Ovary (tissue), 9 donors: ENCODE data around the gene FSTL1. TPM values are rescaled to one million over a fixed set of nuclear protein-coding genes. Genes with fewer than 3 reads are reported as not detected.

Source experiments
- DNase-seq, 5 donors: peaks; one replicate each; pipeline ENCODE4 v3.0.0-alpha.2; 2019 to 2020
- H3K27ac ChIP-seq, 2 donors: fragments of 200-600 bp; one replicate each; pipeline versions ENCODE4 v1.5.1 to v1.8.0; 2019 to 2022
- H3K27me3 ChIP-seq: fragments of 200-600 bp; one replicate; pipeline ENCODE4 v1.8.0; 2022
- H3K36me3 ChIP-seq: fragments of 200-600 bp; sonication (generic); one replicate; pipeline ENCODE4 v1.5.1; 2019
- H3K4me1 ChIP-seq: one replicate; pipeline ENCODE4 v1.8.1; 2013; ENCODE audit warnings: mild to moderate bottlenecking, moderate library complexity; ENCODE audit not compliant: insufficient read depth
- H3K4me3 ChIP-seq: fragments of 200-600 bp; sonication (generic); one replicate; pipeline ENCODE4 v1.5.1; 2017
- H3K9me3 ChIP-seq, 2 donors: fragments of 200-600 bp in 1 of 2; sonication (generic) in 1 of 2; one replicate each; pipeline versions ENCODE4 v1.5.1 to v1.8.1; 2013 to 2019; ENCODE audit warnings: mild to moderate bottlenecking in 1 of 2, moderate library complexity in 1 of 2
- EP300 ChIP-seq: sonication (generic); formaldehyde crosslinking; IDR thresholded peaks from one replicate; pipeline ENCODE4 v1.6.1; 2017; ENCODE audit warnings: antibody characterized with exemption
- POLR2A ChIP-seq: fragments of 450-650 bp; IDR thresholded peaks from one replicate; pipeline ENCODE4 v1.6.1; 2017; ENCODE audit warnings: antibody characterized with exemption, mild to moderate bottlenecking, moderate library complexity
- WGBS, 3 donors: extraction: QIAGEN DNeasy Blood & Tissue Kit in 1 of 3; methylation state at CpG; one replicate each; pipeline versions ENCODE4 v1.1.5 to v1.1.7; 2013 to 2017; 5-methylcytosine and 5-hydroxymethylcytosine counted together
- intact Hi-C, 4 donors: fragments of 100-400 bp; cut with DNase I; formaldehyde crosslinking; loops; one replicate each; pipeline versions ENCODE4 v1.11.0 to v1.15.1; 2022 to 2023
- polyA plus RNA-seq, 2 donors: library from polyadenylated mRNA; stranded (reverse); fragments of 200-250 nt in 1 of 2; fragments of 350-450 nt in 1 of 2; fragmentation: Illumina TruSeq in 1 of 2; extraction: RNeasy Lipid Tissue Mini Kit (QIAGEN cat#74804) in 1 of 2; gene quantifications; one replicate each; pipeline ENCODE4 v1.2.3, GENCODE V29; 2013 to 2014
- total RNA-seq, 7 donors: library from RNA; depleted of rRNA in 2 of 7; stranded (reverse); fragments of >200 nt in 2 of 7; fragmentation: NEBNext Ultra II Directional in 3 of 7; extraction: Animal tissue kit (Norgen Biotek cat#: 25700) in 3 of 7; gene quantifications; one replicate each; pipeline versions ENCODE4 v1.1.0 to v1.2.4, GENCODE V29; 2016 to 2023
- TF ChIP-seq, protein P1 (sequence below), 3 donors: fragments of 450-650 bp in 2 of 3; fragments of 200-600 bp in 1 of 3; IDR thresholded peaks; one replicate each; pipeline versions ENCODE4 v1.5.1 to v1.8.0; 2016 to 2022; ENCODE audit warnings: antibody characterized with exemption in 3 of 3, mild to moderate bottlenecking in 1 of 3
- donor health status: DM: no; HTN: no; CAD: no; lungs with moderate emphysema.
- donor health status: DM: no; HTN: no; CAD: no.
- donor health status: Bipolar disorder and iron deficiency.
- donor health status: DM: yes; HTN: yes; CAD: no.
- donor health status: DM: no; HTN: no; CAD: no.
- donor health status: DM: yes; HTN: yes; CAD: no.

Gene FSTL1
- total and polyA plus RNA-seq, 9 donors: 98.0 to 357 (median 204) TPM

DNA sequence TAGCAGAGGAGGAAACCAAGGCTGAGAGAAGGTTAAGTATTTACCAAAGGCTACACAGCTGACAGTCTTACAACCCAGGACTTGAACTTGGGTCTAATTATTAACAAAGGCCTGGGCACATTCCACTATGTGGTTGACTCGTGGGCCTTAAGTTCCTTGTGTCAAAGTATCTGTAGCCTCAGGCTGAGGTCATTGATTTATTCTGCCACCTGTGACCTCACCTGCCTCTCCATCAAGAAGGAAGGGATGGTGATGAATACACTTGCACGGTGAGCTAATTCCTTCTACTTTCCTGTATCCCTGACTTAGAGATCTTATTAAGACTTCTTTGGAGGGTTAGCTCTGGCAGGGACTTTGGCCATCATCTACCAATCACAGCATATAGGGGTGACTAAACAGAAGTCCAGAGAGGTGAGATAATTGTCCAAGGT lies 81.7 kb downstream of the FSTL1 start:
- H3K4me3 ChIP-seq: no peak overlapping the region
- H3K27ac ChIP-seq: no peak overlapping the region
- H3K27me3 ChIP-seq: no peaks in the 10 kb centered on the region
- 27 to 42% (median 35%) methylated on average over 2 of the region's 2 CpGs for WGBS, 3 donors
- TF ChIP-seq POLR2A (no peak), EP300 (no peak)
- TF ChIP-seq, protein P1, sequence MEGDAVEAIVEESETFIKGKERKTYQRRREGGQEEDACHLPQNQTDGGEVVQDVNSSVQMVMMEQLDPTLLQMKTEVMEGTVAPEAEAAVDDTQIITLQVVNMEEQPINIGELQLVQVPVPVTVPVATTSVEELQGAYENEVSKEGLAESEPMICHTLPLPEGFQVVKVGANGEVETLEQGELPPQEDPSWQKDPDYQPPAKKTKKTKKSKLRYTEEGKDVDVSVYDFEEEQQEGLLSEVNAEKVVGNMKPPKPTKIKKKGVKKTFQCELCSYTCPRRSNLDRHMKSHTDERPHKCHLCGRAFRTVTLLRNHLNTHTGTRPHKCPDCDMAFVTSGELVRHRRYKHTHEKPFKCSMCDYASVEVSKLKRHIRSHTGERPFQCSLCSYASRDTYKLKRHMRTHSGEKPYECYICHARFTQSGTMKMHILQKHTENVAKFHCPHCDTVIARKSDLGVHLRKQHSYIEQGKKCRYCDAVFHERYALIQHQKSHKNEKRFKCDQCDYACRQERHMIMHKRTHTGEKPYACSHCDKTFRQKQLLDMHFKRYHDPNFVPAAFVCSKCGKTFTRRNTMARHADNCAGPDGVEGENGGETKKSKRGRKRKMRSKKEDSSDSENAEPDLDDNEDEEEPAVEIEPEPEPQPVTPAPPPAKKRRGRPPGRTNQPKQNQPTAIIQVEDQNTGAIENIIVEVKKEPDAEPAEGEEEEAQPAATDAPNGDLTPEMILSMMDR (IDR thresholded peaks at IDR 0.05): no peak
- no peaks in the 10 kb centered on the region for H3K4me1 ChIP-seq
- no peak for DNase-seq
- no peaks in the 10 kb centered on the region for H3K9me3 ChIP-seq
- H3K36me3 ChIP-seq: no peaks in the 10 kb centered on the region
- intact Hi-C loops: no loop called here

GRCh38 chr3:120368172-120368571 lies 82.6 kb downstream of the FSTL1 start:
- no peak for DNase-seq
- no peaks in the 10 kb centered on the region for H3K9me3 ChIP-seq
- WGBS, 3 donors: 80 to 82% (median 80%) methylated on average over 3 of the region's 3 CpGs

DNA sequence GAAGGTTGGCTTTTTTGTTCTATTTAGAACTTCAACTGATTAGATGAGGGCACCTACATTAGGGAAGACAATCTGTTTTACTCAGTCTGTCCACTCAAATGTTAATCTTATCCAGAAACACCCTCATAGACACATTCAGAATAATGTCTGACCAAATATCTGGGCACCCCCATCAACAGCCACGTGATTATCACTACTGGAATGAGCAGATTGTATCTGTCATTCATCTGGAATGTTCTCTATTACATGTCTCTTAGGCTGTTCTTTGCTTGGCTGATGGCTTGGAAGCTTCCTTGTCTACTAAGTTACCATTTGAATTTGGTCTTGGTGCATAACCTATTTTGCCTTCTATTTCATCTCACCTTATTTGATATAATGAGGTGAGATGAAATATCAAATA lies 86.0 kb downstream of the FSTL1 start:
- intact Hi-C loops: no loop called here
- no peak overlapping the region for H3K27ac ChIP-seq
- no peak overlapping the region for H3K4me3 ChIP-seq
- H3K9me3 ChIP-seq: no peaks in the 10 kb centered on the region
- TF ChIP-seq POLR2A: no peak
- TF ChIP-seq EP300: no peak
- TF ChIP-seq, protein P1 (IDR thresholded peaks at IDR 0.05): no peak
- no peaks in the 10 kb centered on the region for H3K36me3 ChIP-seq
- no peaks in the 10 kb centered on the region for H3K27me3 ChIP-seq
- no peaks in the 10 kb centered on the region for H3K4me1 ChIP-seq
- no peak for DNase-seq
- 26 to 27% (median 27%) methylated on average over 1 of the region's 1 CpG for WGBS, 3 donors

More at GRCh38 chr3:120368172-120368571, 82.6 kb downstream of the FSTL1 start:
- intact Hi-C loops: no loop called here
- TF ChIP-seq, protein P1 (IDR thresholded peaks at IDR 0.05): no peak
- TF ChIP-seq EP300 (no peak), POLR2A (no peak)
- H3K27ac ChIP-seq: no peak overlapping the region
- H3K4me1 ChIP-seq: no peaks in the 10 kb centered on the region
- H3K27me3 ChIP-seq: no peaks in the 10 kb centered on the region
- H3K36me3 ChIP-seq: no peaks in the 10 kb centered on the region
- no peak overlapping the region for H3K4me3 ChIP-seq

GRCh38 chr3:120364101-120364500 lies 86.7 kb downstream of the FSTL1 start:
- no peaks in the 10 kb centered on the region for H3K27me3 ChIP-seq
- no peaks in the 10 kb centered on the region for H3K36me3 ChIP-seq
- no peaks in the 10 kb centered on the region for H3K9me3 ChIP-seq
- TF ChIP-seq POLR2A: no peak
- TF ChIP-seq, protein P1 (IDR thresholded peaks at IDR 0.05): no peak
- no peak for TF ChIP-seq EP300
- intact Hi-C loops: no loop called here
- H3K4me1 ChIP-seq: no peaks in the 10 kb centered on the region
- H3K4me3 ChIP-seq: no peak overlapping the region
- no peak overlapping the region for H3K27ac ChIP-seq
- no peak for DNase-seq
- 77 to 84% (median 78%) methylated on average over 1 of the region's 1 CpG for WGBS, 3 donors
